GM19468 (cell line): ENCODE results near the gene ZP2.
"Not testable (repeated sequence)": the region's sequence is repeated elsewhere in the genome, so short reads cannot be mapped to it uniquely, and the experiment has no call there.

Experiments used
- ATAC-seq: cut with Tn5 transposase; IDR thresholded peaks from one replicate; pipeline ENCODE4 v1.9.1; 2021; ENCODE audit warnings: mild to moderate bottlenecking, moderate library complexity, moderate number of reproducible peaks; ENCODE audit not compliant: unreplicated experiment; ENCODE audit errors: extremely low read depth

ZP2 gene

GRCh38 chr16:21211486-21211885, at the start of gene ZP2:
Gene ZP2 (minus strand): TSS chr16:21211574. CDS start chr16:21211547, 27 bp downstream.
- ATAC-seq, result no peak

- ATAC-seq, result no peak
Observed at GRCh38 chr16:21257284-21257683, 45.9 kb upstream of the ZP2 start.

- ATAC-seq, result no peak
Observed at GRCh38 chr16:21256636-21257035, 45.3 kb upstream of the ZP2 start.

- ATAC-seq, result no peak
Observed at GRCh38 chr16:21253470-21253869, 42.1 kb upstream of the ZP2 start.

- ATAC-seq, result no peak
Observed at GRCh38 chr16:21250072-21250923, 38.9 kb upstream of the ZP2 start.

GRCh38 chr16:21248179-21248578, 36.8 kb upstream of the ZP2 start:
- not testable (repeated sequence) for ATAC-seq

- no peak for ATAC-seq
Observed at GRCh38 chr16:21244518-21245215, 33.3 kb upstream of the ZP2 start.

GRCh38 chr16:21242756-21243155, 31.4 kb upstream of the ZP2 start:
- no peak for ATAC-seq

GRCh38 chr16:21239646-21240045, 28.3 kb upstream of the ZP2 start:
- ATAC-seq, result no peak

- no peak for ATAC-seq
Observed at GRCh38 chr16:21236831-21237230, 25.5 kb upstream of the ZP2 start.

- no peak for ATAC-seq
Observed at GRCh38 chr16:21235199-21235585, 23.8 kb upstream of the ZP2 start.

- ATAC-seq, result no peak
Observed at GRCh38 chr16:21233521-21234150, 22.3 kb upstream of the ZP2 start, which contains the start of gene ANKS4B. Gene ANKS4B (plus strand): TSS chr16:21233699. CDS start chr16:21233738, 39 bp downstream.

GRCh38 chr16:21233045-21233520, 21.7 kb upstream of the ZP2 start:
- ATAC-seq, result no peak

GRCh38 chr16:21228361-21228872, 17.0 kb upstream of the ZP2 start:
- ATAC-seq, result no peak

- ATAC-seq, result no peak
Observed at GRCh38 chr16:21227866-21228265, 16.5 kb upstream of the ZP2 start.

GRCh38 chr16:21226749-21227148, 15.4 kb upstream of the ZP2 start:
- ATAC-seq, result no peak

GRCh38 chr16:21224800-21225199, 13.4 kb upstream of the ZP2 start:
- ATAC-seq, result no peak

- ATAC-seq, result no peak
Observed at GRCh38 chr16:21223787-21224186, 12.4 kb upstream of the ZP2 start.

GRCh38 chr16:21222495-21223337, 11.3 kb upstream of the ZP2 start:
- no peak for ATAC-seq

- no peak for ATAC-seq
Observed at GRCh38 chr16:21219551-21219950, 8.2 kb upstream of the ZP2 start.
